Ishikawa (cell line): ENCODE data around the gene GRIK2.

ENCODE experiments used
- CEBPB ChIP-seq: IDR thresholded peaks from 2 replicates; pipeline ENCODE4 v1.6.1; 2012
- CREB1 ChIP-seq: IDR thresholded peaks from 2 replicates; pipeline ENCODE4 v1.6.1; 2012; ENCODE audit warnings: low read depth
- EP300 ChIP-seq: IDR thresholded peaks from 2 replicates; pipeline ENCODE4 v1.6.1; 2012; ENCODE audit warnings: borderline replicate concordance
- RAD21 ChIP-seq: IDR thresholded peaks from 2 replicates; pipeline ENCODE4 v1.6.1; 2012; ENCODE audit warnings: low read depth
- TAF1 ChIP-seq: IDR thresholded peaks from 2 replicates; pipeline ENCODE4 v1.6.1; 2012; ENCODE audit warnings: low read depth, mild to moderate bottlenecking
- TCF12 ChIP-seq: IDR thresholded peaks from 2 replicates; pipeline ENCODE4 v1.6.1; 2012; ENCODE audit warnings: low read depth
- TEAD4 ChIP-seq: IDR thresholded peaks from 2 replicates; pipeline ENCODE4 v1.6.1; 2012
- YY1 ChIP-seq: IDR thresholded peaks from 2 replicates; pipeline ENCODE4 v1.6.1; 2012; ENCODE audit warnings: low read depth
- TF ChIP-seq, protein P1 (sequence below): IDR thresholded peaks from 2 replicates; pipeline ENCODE4 v1.6.1; 2012; ENCODE audit warnings: low read depth, mild to moderate bottlenecking
- TF ChIP-seq, protein P2 (sequence below): IDR thresholded peaks from 2 replicates; pipeline ENCODE4 v1.6.1; 2012
- TF ChIP-seq, protein P3 (sequence below): IDR thresholded peaks from 2 replicates; pipeline ENCODE4 v1.6.1; 2012

DNA sequence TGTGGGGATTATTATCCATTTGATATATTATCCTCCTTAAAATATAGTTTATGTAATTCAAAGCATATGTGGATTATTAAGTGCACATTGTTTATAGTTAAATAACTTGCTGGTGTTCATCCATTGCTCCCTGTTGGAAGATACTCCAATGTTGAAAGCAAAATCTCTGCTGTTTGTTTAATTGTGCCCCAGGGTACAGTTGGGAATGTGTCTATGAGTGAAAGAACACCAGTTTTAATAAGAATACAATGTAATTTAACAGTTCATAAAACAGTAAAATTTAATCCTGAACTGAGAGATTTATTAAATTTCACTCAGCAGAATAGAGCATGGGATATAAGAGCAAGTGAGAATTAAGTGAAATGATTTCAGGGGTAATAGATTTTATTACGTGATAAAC is 364.9 kb downstream of the GRIK2 start:
- TF ChIP-seq, protein P1, sequence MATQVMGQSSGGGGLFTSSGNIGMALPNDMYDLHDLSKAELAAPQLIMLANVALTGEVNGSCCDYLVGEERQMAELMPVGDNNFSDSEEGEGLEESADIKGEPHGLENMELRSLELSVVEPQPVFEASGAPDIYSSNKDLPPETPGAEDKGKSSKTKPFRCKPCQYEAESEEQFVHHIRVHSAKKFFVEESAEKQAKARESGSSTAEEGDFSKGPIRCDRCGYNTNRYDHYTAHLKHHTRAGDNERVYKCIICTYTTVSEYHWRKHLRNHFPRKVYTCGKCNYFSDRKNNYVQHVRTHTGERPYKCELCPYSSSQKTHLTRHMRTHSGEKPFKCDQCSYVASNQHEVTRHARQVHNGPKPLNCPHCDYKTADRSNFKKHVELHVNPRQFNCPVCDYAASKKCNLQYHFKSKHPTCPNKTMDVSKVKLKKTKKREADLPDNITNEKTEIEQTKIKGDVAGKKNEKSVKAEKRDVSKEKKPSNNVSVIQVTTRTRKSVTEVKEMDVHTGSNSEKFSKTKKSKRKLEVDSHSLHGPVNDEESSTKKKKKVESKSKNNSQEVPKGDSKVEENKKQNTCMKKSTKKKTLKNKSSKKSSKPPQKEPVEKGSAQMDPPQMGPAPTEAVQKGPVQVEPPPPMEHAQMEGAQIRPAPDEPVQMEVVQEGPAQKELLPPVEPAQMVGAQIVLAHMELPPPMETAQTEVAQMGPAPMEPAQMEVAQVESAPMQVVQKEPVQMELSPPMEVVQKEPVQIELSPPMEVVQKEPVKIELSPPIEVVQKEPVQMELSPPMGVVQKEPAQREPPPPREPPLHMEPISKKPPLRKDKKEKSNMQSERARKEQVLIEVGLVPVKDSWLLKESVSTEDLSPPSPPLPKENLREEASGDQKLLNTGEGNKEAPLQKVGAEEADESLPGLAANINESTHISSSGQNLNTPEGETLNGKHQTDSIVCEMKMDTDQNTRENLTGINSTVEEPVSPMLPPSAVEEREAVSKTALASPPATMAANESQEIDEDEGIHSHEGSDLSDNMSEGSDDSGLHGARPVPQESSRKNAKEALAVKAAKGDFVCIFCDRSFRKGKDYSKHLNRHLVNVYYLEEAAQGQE, result no peak
- TF ChIP-seq RAD21, result no peak
- no peak for TF ChIP-seq CEBPB
- no peak for TF ChIP-seq TAF1
- TF ChIP-seq, protein P2, sequence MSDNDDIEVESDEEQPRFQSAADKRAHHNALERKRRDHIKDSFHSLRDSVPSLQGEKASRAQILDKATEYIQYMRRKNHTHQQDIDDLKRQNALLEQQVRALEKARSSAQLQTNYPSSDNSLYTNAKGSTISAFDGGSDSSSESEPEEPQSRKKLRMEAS, result no peak
- TF ChIP-seq YY1, result no peak
- TF ChIP-seq EP300, result no peak
- no peak for TF ChIP-seq TEAD4
- TF ChIP-seq, protein P3, sequence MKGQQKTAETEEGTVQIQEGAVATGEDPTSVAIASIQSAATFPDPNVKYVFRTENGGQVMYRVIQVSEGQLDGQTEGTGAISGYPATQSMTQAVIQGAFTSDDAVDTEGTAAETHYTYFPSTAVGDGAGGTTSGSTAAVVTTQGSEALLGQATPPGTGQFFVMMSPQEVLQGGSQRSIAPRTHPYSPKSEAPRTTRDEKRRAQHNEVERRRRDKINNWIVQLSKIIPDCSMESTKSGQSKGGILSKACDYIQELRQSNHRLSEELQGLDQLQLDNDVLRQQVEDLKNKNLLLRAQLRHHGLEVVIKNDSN, result no peak
- TF ChIP-seq TCF12, result no peak
- no peak for TF ChIP-seq CREB1
